GM08714 (cell line): ENCODE results near the gene SLC7A6.

Source experiments
- H3K4me3 ChIP-seq: fragments of 200-500 bp; sonication (Bioruptor generic); 2 replicates; pipeline ENCODE4 v1.5.1; 2014; ENCODE audit warnings: mild to moderate bottlenecking, low read length, inconsistent platforms
- ZNF274 ChIP-seq: IDR thresholded peaks from 2 replicates; pipeline ENCODE4 v1.6.1; 2012; ENCODE audit warnings: mild to moderate bottlenecking, low read depth, low read length

Gene SLC7A6

DNA sequence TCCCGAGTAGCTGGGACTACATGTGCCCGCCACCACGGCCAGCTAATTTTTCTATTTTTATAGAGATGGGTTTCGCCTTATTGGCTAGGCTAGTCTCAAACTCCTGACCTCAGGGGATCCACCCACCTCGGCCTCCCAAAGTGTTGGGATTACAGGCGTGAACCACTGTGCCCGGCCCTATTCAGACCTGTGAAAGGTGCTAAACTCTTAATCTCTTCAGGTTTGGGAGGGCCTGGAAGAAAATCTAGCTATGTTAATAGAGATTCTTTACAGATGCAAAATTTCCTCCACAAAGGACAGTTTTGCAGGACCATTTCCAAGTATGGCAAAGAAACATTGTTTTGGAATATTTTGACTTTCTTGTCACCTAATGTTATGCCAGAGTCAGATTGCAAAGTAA lies 22.2 kb upstream of the SLC7A6 start:
- TF ChIP-seq ZNF274: no peak
- H3K4me3 ChIP-seq: no peak overlapping the region

DNA sequence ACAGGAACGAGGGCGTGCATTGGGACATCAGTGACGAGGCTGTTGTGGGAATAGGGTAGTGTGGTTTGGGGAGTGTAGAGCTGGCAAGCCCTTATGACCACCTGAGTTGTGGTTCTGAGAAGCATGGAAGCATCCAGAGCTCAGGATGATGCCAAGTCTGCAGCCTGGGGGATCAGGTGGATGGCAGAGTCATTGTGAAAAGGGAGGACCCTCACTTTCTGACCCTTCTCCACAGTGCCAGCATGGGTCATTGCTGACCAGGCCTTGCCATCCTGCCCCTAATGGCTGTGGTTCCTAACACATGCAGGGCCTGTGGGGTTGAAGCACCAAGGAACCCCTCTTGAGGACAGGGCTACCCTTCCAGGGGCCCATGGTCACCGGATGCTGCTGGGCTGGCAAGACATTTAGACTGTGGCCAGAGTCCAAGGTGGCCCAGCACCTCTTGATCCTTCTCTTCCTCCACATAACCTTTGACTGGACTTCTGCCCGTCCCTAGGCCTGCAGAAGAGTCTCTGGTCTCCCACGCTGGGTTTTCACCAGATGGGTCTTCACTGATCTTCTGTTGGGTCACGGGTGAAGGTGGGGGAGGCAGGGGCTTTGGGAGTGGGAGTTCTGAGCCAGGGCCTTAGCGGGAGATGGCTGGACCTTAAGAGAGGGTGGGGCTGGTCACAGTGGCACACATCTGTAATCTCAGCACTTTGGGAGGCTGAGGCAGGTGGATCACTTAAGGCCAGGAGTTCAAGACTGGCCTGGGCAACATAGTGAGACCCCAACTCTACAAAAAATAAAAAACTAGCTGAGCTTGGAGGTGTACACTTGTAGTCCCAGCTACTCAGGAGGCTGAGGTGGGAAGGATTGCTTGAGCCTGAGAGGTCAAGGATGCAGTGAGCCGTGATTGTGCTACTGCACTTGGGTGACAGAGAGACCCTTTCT lies 21.1 kb upstream of the SLC7A6 start:
- H3K4me3 ChIP-seq: no peak overlapping the region
- no peak for TF ChIP-seq ZNF274

DNA sequence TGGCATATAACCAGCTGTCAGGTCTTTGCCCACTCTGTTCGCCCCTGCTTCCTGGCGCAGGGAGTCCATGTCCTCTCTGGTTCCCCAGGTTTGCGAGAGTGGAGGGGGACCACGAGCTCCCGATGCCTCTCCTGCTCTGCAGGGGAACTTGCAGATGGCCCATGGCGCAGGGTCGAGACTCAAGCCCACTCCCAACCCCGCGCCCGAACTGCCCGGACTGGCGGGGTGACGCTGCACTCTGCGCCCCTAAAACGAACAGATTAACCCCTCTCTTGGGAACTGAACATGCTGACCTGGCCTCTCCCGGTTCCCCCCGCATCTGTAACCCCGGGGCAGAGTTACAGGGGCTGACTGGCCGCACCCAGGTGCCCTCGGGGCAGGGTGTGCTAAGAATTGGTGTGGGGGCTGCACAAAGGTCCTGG lies 19.8 kb upstream of the SLC7A6 start:
- H3K4me3 ChIP-seq: peak overlapping the region; percentile 84
- no peak for TF ChIP-seq ZNF274

DNA sequence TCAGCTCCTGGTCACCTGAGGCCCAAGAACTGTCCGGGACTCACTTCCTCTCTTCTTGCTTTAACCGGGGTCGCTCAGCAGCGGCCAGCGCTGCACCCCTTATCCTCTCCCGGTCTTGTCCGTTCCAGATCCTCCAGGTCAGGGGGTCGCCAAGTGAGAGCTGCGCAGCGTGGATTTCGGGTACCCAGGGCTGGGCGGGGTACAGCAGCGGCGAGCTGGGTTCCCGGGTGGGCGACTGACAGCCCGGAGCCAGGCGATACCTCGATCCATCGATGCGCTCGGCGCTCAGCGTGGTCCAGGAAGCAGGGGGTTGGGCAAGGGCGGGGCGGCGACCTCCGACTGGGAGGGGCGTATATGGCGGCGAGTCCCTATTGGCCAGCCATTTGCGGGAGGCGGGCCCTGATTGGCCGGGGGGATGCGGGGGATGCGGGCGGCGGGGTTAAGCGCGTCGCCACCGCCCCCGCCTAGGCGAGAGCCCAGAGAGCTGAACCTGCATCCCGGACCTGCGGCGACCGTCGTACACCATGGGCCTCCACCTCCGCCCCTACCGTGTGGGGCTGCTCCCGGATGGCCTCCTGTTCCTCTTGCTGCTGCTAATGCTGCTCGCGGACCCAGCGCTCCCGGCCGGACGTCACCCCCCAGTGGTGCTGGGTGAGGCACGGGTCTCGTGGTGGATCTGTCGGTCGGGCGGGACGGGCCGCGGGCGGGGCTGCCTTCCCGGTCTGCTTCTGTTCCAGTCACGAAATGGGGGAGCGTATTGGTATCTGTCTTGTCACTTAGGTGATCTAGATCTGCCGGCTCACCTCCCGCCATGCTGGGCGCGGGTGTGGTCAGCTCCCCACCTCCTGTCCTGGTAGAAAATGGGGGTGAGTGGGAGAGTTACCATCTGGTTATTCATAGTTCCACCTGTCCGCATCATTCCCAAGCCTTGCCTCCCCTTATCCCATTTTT lies 19.1 kb upstream of the SLC7A6 start, which contains the start of gene PLA2G15:
TSS of gene PLA2G15 (plus strand) at position 471 of the 951 bp plus-strand sequence. CDS start at position 525, 54 bp downstream.
- peak within 1 kb of the TSS; percentile 84 for H3K4me3 ChIP-seq
- no peak for TF ChIP-seq ZNF274

DNA sequence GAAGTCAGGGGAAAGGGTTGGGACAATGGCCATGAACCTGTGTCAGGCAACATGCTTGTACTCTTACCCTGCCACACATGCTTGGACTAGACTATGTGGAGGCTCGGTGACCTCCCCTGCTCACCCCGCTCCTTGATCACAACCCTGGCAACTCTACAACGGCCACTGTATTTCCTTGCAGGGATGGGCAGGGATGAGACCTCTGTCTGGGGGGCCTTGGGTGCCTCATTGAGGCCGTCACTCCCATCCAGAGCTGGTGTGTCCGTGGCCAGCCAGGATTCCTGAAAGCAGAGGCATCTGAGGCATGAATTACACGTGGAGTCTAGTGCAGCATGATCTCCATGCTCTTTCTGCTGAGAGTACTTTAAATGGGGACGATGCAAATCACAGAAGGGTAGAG lies 18.2 kb upstream of the SLC7A6 start:
- TF ChIP-seq ZNF274: no peak
- peak overlapping the region; percentile 80; the same call in 1 of the 2 replicates for H3K4me3 ChIP-seq

DNA sequence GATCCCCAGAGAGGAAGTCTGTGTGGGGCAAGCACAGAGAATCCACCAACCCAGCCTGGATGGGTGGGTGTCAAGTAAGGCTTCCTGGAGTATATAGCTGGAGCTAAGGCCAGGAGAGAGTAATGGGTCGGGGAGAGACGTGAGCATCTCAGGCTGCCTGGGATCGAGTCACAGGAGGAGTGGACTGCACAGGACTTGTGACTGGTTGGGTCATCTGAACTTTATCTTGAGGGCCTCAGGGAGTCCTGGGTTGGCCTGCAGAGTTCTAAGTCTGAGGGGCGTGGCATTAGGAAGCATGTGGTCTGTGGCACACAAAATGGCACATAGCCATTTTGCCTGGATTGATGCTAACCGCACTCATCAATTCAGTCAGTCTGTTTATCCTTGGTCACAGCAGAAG lies 17.7 kb upstream of the SLC7A6 start:
- no peak overlapping the region for H3K4me3 ChIP-seq
- no peak for TF ChIP-seq ZNF274

DNA sequence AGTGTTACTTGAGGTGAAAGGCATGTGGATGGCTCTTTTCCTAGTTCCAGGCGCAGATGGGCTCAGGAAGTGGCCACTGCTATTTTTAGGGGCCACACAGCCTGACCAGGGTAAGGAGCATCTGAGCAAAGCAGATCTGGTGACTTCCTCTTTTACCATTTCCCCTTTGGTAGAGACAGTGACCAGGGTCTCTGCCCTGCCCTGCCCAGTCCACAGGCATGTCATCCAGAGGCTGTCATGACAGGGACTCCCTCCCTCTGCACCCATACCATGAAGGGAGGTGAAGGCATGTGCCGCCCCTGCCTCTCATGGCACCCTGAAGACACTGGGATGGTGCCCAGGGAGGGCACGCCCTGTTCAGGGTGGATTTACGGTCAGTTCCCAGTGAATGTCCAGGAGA lies 16.9 kb upstream of the SLC7A6 start:
- TF ChIP-seq ZNF274: no peak
- H3K4me3 ChIP-seq: no peak overlapping the region

DNA sequence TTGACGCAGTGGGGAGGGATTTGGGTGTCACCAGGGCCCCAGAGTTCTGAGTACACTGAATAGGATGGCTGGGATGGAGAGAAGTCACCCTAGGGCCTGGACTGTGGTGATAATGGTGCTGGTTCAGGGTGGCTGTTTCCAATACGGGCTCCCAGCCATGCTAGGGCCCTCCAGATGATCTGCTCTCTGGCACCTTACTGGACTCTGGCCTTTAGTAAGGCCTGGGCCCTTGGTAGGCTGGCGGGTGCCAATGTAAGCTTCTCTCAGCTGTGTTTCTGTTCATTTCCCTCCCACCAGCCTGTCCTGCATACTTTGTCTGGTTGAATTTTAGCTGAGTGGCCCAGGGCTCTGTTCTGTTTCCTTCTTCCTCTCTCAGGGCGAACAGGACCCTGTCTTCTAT lies 16.4 kb upstream of the SLC7A6 start:
- TF ChIP-seq ZNF274: no peak
- no peak overlapping the region for H3K4me3 ChIP-seq

DNA sequence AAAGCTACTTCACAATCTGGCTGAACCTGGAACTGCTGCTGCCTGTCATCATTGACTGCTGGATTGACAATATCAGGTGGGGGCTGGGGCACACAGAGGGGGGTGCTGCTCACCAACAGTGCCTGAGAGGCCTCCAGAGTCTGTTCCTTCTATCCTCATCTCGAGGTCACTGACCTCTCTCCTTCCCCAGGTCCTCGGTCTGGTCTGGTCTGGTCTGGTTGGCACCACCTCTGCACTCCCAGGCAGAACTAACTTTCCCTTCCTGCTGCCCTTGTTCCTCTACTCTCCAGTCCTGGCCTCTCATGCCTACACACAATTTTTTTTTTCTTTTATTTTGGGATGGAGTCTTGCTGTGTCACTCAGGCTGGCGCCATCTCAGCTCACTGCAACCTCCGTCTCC lies 15.0 kb upstream of the SLC7A6 start:
- TF ChIP-seq ZNF274: no peak
- H3K4me3 ChIP-seq: no peak overlapping the region

DNA sequence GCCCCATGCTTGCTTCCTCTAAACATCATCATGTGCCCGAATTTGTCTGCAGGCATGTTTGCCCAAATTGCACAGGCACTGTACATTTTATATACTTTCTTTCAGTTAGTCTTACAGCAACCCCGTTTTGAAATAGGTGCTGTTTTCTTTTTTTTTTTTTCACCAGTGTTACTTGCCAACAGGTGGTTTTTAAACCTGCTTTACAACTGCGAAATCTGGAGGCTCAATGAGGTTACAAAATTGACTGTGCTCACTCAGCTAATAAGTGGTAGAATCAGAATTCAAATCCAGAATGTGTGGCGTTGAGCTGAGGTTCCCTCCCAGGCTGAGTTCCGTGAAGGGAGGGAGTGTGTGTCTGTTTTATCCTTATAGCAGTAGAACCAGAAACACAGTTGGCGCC lies 13.4 kb upstream of the SLC7A6 start:
- no peak overlapping the region for H3K4me3 ChIP-seq
- no peak for TF ChIP-seq ZNF274

DNA sequence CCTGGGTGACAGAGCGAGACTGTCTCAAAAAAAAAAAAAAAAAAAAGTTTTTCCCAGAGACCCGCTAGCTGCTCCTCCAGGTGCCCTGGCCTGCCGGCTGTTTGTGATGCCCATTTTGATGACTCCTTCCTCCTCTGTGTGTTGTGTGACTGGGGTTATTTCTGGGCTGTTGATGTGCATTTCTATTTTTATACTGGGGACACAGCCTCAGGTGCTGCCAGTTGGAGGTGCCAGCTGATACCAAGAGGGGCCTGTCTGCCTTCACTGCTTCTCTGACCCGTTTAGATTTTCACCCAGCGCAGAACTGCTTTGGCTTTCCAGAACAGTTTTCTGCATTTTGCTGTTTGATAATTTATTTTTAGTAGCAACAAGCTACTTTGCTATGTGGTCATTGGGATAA lies 12.5 kb upstream of the SLC7A6 start:
- TF ChIP-seq ZNF274: no peak
- no peak overlapping the region for H3K4me3 ChIP-seq

DNA sequence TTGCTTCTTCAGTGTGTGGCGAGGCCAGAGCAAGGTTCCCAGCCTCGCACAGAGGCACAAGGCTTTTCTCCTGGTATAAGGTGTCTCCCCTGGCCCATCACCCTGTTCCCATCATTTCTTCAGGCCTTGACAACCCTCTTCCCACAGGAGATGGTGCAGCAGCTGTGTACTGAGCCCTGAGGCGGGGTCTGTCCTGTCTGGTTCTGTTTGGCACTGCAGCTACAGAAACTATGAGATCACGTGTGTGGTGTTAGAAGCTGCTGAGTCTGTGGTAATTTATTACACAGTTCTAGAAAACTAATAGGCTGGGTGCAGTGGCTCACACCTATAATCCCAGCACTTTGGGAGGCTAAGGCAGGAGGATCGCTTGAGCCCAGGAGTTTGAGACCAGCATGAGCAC lies 11.9 kb upstream of the SLC7A6 start:
- no peak for TF ChIP-seq ZNF274
- H3K4me3 ChIP-seq: no peak overlapping the region

DNA sequence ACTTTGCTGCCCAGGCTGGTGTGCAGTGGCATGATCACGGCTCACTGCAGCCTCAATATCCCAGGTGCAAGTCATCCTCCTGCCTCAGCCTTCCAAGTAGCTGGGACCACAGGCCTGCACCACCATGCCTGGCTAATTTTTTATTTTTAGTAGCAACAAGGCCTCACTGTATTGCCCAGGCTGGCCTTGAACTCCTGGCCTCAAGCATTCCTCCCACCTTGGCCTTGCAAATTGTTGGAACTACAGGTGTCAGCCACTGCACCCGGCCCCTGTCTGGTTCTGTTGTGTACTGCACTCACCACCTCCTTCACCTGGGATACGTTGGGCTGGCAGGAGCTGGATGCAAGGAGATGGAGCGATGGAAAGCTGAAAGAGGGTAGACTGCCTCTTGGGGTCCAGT lies 10.6 kb upstream of the SLC7A6 start:
- TF ChIP-seq ZNF274: no peak

DNA sequence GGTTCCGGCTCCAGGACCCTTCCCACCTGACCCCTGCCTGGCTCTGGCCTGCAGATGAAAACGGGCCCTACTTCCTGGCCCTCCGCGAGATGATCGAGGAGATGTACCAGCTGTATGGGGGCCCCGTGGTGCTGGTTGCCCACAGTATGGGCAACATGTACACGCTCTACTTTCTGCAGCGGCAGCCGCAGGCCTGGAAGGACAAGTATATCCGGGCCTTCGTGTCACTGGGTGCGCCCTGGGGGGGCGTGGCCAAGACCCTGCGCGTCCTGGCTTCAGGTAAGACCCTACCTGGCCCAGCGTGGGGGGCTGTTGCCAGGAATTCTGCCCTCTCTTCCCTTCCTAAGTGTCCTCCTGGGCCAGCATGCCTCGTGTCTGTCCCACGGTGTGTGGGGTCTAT lies 8.6 kb upstream of the SLC7A6 start:
- TF ChIP-seq ZNF274: no peak
- no peak overlapping the region for H3K4me3 ChIP-seq

More for the DNA sequence above, 10.6 kb upstream of the SLC7A6 start:
- H3K4me3 ChIP-seq: no peak overlapping the region

DNA sequence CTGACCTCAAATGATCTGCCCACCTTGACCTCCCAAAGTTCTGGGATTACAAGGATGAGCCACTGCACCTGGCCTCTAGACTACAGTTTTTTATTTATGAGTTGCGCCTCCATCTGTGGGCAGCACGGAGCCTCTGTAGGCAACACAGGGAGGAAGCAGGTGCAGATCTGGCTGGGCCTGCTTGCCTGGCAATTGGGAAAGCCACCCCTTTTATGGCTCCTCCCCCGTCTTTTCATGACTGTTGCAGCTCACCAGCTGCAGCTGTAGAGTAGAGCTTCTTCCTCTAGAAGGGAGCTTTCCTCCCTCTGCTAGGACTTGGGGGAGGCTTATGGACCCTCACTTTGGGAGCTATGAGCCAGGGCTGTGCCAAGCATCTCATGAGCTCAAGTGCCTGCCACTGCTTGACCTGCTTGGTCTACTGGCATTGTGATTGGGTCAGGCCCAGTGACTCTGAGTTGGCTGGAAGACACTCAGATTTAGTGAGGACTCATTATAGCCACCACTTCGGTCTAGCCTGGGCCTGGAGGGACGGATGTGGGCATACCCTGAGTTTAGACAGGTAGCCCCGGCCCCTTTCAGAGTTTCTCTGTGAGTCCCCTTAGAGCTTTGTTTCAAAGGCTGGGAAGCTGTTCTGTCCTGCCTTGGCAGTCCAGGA lies 6.9 kb upstream of the SLC7A6 start:
- H3K4me3 ChIP-seq: no peak overlapping the region
- no peak for TF ChIP-seq ZNF274
